Coronary artery (tissue), 2 donors: ENCODE data around the gene RIPOR1.

Source experiments
- DNase-seq: peaks from one replicate; pipeline ENCODE4 v3.0.0-alpha.2; 2017; ENCODE audit warnings: low spot score
- H3K27ac ChIP-seq, 2 donors: fragments of 200-600 bp; sonication (generic); one replicate each; pipeline ENCODE4 v1.5.1; 2016 to 2019
- H3K4me3 ChIP-seq: fragments of 200-600 bp; sonication (generic); 2 replicates; pipeline ENCODE4 v1.5.1; 2016; ENCODE audit warnings: mild to moderate bottlenecking, moderate library complexity
- CTCF ChIP-seq: fragments of 200-600 bp; sonication (generic); IDR thresholded peaks from one replicate; pipeline ENCODE4 v1.5.1; 2019; ENCODE audit warnings: antibody characterized with exemption

The RIPOR1 gene

GRCh38 chr16:67579686-67580085 lies 51.1 kb downstream of the RIPOR1 start:
- Histone ChIP-seq H3K4me3 (no peak overlapping the region), H3K27ac (no peak overlapping the region)
- DNase-seq: no peak
- no peak for TF ChIP-seq CTCF

GRCh38 chr16:67580202-67580601 lies 51.6 kb downstream of the RIPOR1 start:
- no peak for TF ChIP-seq CTCF
- DNase-seq: no peak
- no peak overlapping the region for H3K27ac ChIP-seq
- H3K4me3 ChIP-seq: no peak overlapping the region

- TF ChIP-seq CTCF: no peak
- DNase-seq: no peak
- no peak overlapping the region for H3K4me3 ChIP-seq
- H3K27ac ChIP-seq: no peak overlapping the region
Measured at GRCh38 chr16:67593288-67593687, 64.7 kb downstream of the RIPOR1 start.

DNA sequence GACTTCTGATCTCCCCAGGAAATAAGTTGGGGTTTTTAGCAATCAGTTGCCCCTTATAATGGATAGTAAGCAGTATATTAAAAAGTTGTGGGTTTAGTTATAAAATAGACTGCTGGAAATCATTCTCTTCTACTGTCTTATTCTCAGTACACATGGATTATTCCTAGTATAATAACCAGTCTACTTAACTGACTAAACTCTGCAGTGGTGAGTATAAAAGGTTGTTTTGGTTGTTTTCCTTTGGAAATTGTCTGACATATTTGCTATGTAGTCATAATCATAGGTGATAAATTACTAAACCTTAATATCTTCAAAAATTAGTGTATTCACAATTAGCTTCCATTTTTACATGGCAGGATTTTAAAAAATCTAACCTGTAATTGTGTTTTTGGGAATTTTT lies 65.1 kb downstream of the RIPOR1 start:
- H3K4me3 ChIP-seq: no peak overlapping the region
- no peak for DNase-seq
- H3K27ac ChIP-seq: no peak overlapping the region
- TF ChIP-seq CTCF: no peak

DNA sequence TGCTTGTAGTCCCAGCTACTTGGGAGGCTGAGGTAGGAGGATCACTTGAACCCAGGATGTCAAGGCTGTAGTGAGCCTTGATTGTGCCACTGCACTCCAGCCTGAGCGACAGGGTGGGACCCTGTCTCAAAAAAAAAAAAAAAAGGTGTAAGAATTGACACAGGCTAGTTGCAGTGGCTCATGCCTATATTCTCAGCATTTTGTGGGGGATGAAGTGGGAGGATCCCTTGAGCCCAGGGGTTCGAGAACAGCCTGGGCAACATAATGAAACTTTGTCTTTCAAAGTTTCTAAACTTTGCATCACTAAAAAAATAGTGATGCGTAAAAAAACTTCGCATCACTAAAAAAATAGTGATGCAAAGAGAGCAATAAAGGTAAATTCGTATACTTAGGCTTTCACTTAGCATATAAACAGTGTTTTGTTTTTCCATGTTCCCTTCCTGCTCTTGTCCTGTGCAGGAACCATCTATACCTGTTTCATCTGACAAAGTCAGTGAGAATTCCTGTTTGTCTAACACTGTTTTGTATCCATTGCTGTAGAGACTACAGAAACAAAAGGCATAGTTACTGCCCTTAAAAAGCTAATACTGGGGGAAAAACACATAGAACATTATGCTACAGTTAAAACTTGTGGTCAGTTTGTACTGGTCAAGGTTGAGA lies 65.8 kb downstream of the RIPOR1 start:
- peak overlapping the region in 1 of 2 donors; percentile 44 for H3K27ac ChIP-seq
- TF ChIP-seq CTCF: no peak
- no peak for DNase-seq
- no peak overlapping the region for H3K4me3 ChIP-seq

DNA sequence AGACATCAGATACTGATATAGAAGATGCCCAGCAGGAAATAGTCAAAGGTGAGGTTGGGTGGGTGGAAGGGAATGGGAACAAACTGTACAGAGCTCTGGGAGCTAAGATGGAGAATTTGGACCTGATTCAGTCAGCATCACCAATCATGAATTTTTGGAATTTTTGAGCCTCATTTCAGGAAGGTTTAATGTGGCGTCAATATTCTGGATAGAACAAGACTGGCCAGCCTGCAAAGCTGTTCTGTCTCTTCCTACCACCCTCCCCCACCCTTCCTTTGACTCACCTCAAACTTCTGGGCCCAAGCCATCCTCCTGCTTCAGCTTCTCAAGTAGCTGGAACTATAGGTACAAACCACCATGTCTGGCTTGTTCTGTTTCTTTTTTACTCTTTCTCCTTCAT lies 66.3 kb downstream of the RIPOR1 start:
- Histone ChIP-seq H3K27ac (peak overlapping the region in 1 of 2 donors; percentile 44), H3K4me3 (no peak overlapping the region)
- no peak for DNase-seq
- TF ChIP-seq CTCF: no peak
